C4-2B (cell line): ENCODE measurements around the gene TEX2.
"Not testable (repeated sequence)": the region's sequence is repeated elsewhere in the genome, so short reads cannot be mapped to it uniquely, and the experiment has no call there.

Source experiments
- H3K27ac ChIP-seq: fragments of 450-650 bp; 2 replicates; pipeline ENCODE4 v1.5.1; 2017
- CTCF ChIP-seq: fragments of 450-650 bp; conservative IDR thresholded peaks from 2 replicates; pipeline ENCODE4 v1.5.1; 2017; ENCODE audit warnings: mild to moderate bottlenecking
- ZFX ChIP-seq: fragments of 450-650 bp; IDR thresholded peaks from 2 replicates; pipeline ENCODE4 v1.6.1; 2017

TEX2 gene

GRCh38 chr17:64126918-64127317, 136.1 kb downstream of the TEX2 start:
- TF ChIP-seq ZFX (no peak), CTCF (no peak)
- no peak overlapping the region for H3K27ac ChIP-seq

- no peak overlapping the region for H3K27ac ChIP-seq
- TF ChIP-seq CTCF: no peak
- no peak for TF ChIP-seq ZFX
These were observed 137.1 kb downstream of the TEX2 start for GRCh38 chr17:64125937-64126336.

- no peak overlapping the region for H3K27ac ChIP-seq
- no peak for TF ChIP-seq CTCF
- TF ChIP-seq ZFX: no peak
These were observed 138.5 kb downstream of the TEX2 start for GRCh38 chr17:64124609-64125008.

GRCh38 chr17:64123114-64123513, 139.9 kb downstream of the TEX2 start:
- H3K27ac ChIP-seq: no peak overlapping the region
- TF ChIP-seq ZFX: no peak
- TF ChIP-seq CTCF: no peak

GRCh38 chr17:64120972-64121786, 141.9 kb downstream of the TEX2 start:
- not testable (repeated sequence) for H3K27ac ChIP-seq

GRCh38 chr17:64120159-64120810, 142.8 kb downstream of the TEX2 start:
- TF ChIP-seq ZFX: no peak
- H3K27ac ChIP-seq: no peak overlapping the region

GRCh38 chr17:64117981-64118979, 144.8 kb downstream of the TEX2 start:
- no peak overlapping the region for H3K27ac ChIP-seq

More at GRCh38 chr17:64117981-64118979, 144.8 kb downstream of the TEX2 start:
- TF ChIP-seq CTCF: no peak
- no peak for TF ChIP-seq ZFX
